ENCODE results near the gene BCAS3.
"Not testable (repeated sequence)": the region's sequence is repeated elsewhere in the genome, so short reads cannot be mapped to it uniquely, and the experiment has no call there.

The BCAS3 gene

GRCh38 chr17:60864708-60865005 is 187.0 kb downstream of the BCAS3 start:
- Histone ChIP-seq H3K36me3 (ENCODE audit: control insufficient read depth, insufficient read depth, low read length) (no peaks in the 10 kb centered on the region), H3K4ac (ENCODE audit: low read depth, low read length) (no peak overlapping the region), H4K8ac (ENCODE audit: low read depth, low read length) (no peak overlapping the region), H3K79me2 (ENCODE audit: control insufficient read depth, insufficient read depth, low read length) (no peaks in the 10 kb centered on the region), H3K4me3 (ENCODE audit: low read length) (no peak overlapping the region), H2AK5ac (ENCODE audit: low read length) (no peak overlapping the region), H2BK120ac (ENCODE audit: low read depth, low read length) (no peak overlapping the region), H4K5ac (ENCODE audit: low read length) (no peak overlapping the region), H3K4me2 (ENCODE audit: low read length) (no peak overlapping the region), H3K18ac (ENCODE audit: low read length) (no peak overlapping the region), H3K27ac (ENCODE audit: low read depth, low read length) (no peak overlapping the region), H3K56ac (ENCODE audit: low read length) (no peak overlapping the region), H3K79me1 (ENCODE audit: low read length) (no peaks in the 10 kb centered on the region), H3K27me3 (ENCODE audit: insufficient read depth, low read length, poor library complexity) (no peaks in the 10 kb centered on the region), H3K9ac (ENCODE audit: low read length) (no peak overlapping the region), H2BK15ac (replicated peaks; ENCODE audit: low read depth) (no peak overlapping the region), H3K23ac (ENCODE audit: low read length) (no peak overlapping the region), H3K4me1 (ENCODE audit: control insufficient read depth, low read depth, low read length) (no peaks in the 10 kb centered on the region), H2BK5ac (ENCODE audit: low read length) (no peak overlapping the region)
- DNase-seq: no peak
- WGBS (ENCODE audit: extremely low coverage, insufficient coverage, low lambda C conversion rate): no CpG with 5 or more reads among the region's 2 CpGs

GRCh38 chr17:60874772-60875171 is 197.1 kb downstream of the BCAS3 start:
- H4K5ac ChIP-seq (ENCODE audit: low read length): no peak overlapping the region
- H3K36me3 ChIP-seq (ENCODE audit: control insufficient read depth, insufficient read depth, low read length): no peaks in the 10 kb centered on the region
- H3K27ac ChIP-seq (ENCODE audit: low read depth, low read length): no peak overlapping the region
- no peak overlapping the region for H3K4me3 ChIP-seq (ENCODE audit: low read length)
- no peak for DNase-seq
- H3K79me1 ChIP-seq (ENCODE audit: low read length): no peaks in the 10 kb centered on the region
- H3K9ac ChIP-seq (ENCODE audit: low read length): no peak overlapping the region
- H3K4ac ChIP-seq (ENCODE audit: low read depth, low read length): no peak overlapping the region
- H2BK120ac ChIP-seq (ENCODE audit: low read depth, low read length): no peak overlapping the region
- no peak overlapping the region for H3K23ac ChIP-seq (ENCODE audit: low read length)
- no CpG with 5 or more reads among the region's 2 CpGs for WGBS (ENCODE audit: extremely low coverage, insufficient coverage, low lambda C conversion rate)
- H3K4me1 ChIP-seq (ENCODE audit: control insufficient read depth, low read depth, low read length): no peaks in the 10 kb centered on the region
- no peak overlapping the region for H3K18ac ChIP-seq (ENCODE audit: low read length)
- H2BK15ac ChIP-seq (replicated peaks; ENCODE audit: low read depth): no peak overlapping the region
- H2AK5ac ChIP-seq (ENCODE audit: low read length): no peak overlapping the region
- no peak overlapping the region for H2BK5ac ChIP-seq (ENCODE audit: low read length)
- no peaks in the 10 kb centered on the region for H3K79me2 ChIP-seq (ENCODE audit: control insufficient read depth, insufficient read depth, low read length)
- no peaks in the 10 kb centered on the region for H3K27me3 ChIP-seq (ENCODE audit: insufficient read depth, low read length, poor library complexity)
- no peak overlapping the region for H3K4me2 ChIP-seq (ENCODE audit: low read length)
- H4K8ac ChIP-seq (ENCODE audit: low read depth, low read length): no peak overlapping the region
- H3K56ac ChIP-seq (ENCODE audit: low read length): no peak overlapping the region

GRCh38 chr17:60886731-60887613 is 209.3 kb downstream of the BCAS3 start:
- not testable (repeated sequence) for H3K27me3 ChIP-seq (ENCODE audit: insufficient read depth, low read length, poor library complexity); H3K79me1 ChIP-seq (ENCODE audit: low read length); H2BK5ac ChIP-seq (ENCODE audit: low read length); H2AK5ac ChIP-seq (ENCODE audit: low read length); H3K4me1 ChIP-seq (ENCODE audit: control insufficient read depth, low read depth, low read length); H3K27ac ChIP-seq (ENCODE audit: low read depth, low read length); H3K18ac ChIP-seq (ENCODE audit: low read length); H3K79me2 ChIP-seq (ENCODE audit: control insufficient read depth, insufficient read depth, low read length); H3K36me3 ChIP-seq (ENCODE audit: control insufficient read depth, insufficient read depth, low read length); H3K9ac ChIP-seq (ENCODE audit: low read length); H3K4me2 ChIP-seq (ENCODE audit: low read length); H2BK15ac ChIP-seq (replicated peaks; ENCODE audit: low read depth); H3K4me3 ChIP-seq (ENCODE audit: low read length); H4K8ac ChIP-seq (ENCODE audit: low read depth, low read length); DNase-seq; H2BK120ac ChIP-seq (ENCODE audit: low read depth, low read length); H3K23ac ChIP-seq (ENCODE audit: low read length); H3K4ac ChIP-seq (ENCODE audit: low read depth, low read length)
- Histone ChIP-seq H4K5ac (ENCODE audit: low read length) (peak overlapping the region; percentile 71), H3K56ac (ENCODE audit: low read length) (peak overlapping the region; percentile 67)
- WGBS (ENCODE audit: extremely low coverage, insufficient coverage, low lambda C conversion rate): no CpG with 5 or more reads among the region's 39 CpGs

DNA sequence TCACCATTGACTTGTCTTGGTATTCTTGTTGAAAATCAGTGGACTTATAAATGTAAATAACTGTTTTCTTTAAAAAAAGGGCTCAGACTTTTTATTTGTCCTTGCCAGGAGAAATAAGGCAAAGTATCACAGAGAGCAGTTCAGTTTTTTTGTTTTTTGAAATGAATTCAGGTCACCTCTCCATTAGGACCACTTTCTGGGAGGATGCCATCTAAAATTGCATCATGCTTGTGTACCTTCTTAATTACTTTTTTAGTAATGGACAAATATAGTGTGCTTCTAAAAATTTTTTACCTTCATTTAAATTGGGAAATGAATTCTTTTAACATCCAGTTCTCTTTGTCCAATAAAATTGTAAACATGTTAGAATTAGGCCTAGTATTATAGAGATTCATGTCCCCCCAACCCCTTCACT is 210.0 kb downstream of the BCAS3 start:
- Histone ChIP-seq H3K18ac (ENCODE audit: low read length) (no peak overlapping the region), H2AK5ac (ENCODE audit: low read length) (no peak overlapping the region), H3K27ac (ENCODE audit: low read depth, low read length) (no peak overlapping the region), H2BK15ac (replicated peaks; ENCODE audit: low read depth) (peak overlapping the region; percentile 57), H3K79me2 (ENCODE audit: control insufficient read depth, insufficient read depth, low read length) (no peaks in the 10 kb centered on the region), H3K4me2 (ENCODE audit: low read length) (no peak overlapping the region), H3K36me3 (ENCODE audit: control insufficient read depth, insufficient read depth, low read length) (no peaks in the 10 kb centered on the region), H3K4me1 (ENCODE audit: control insufficient read depth, low read depth, low read length) (no peaks in the 10 kb centered on the region), H3K79me1 (ENCODE audit: low read length) (no peaks in the 10 kb centered on the region), H3K4ac (ENCODE audit: low read depth, low read length) (no peak overlapping the region), H3K4me3 (ENCODE audit: low read length) (no peak overlapping the region), H3K23ac (ENCODE audit: low read length) (no peak overlapping the region), H2BK5ac (ENCODE audit: low read length) (no peak overlapping the region), H3K27me3 (ENCODE audit: insufficient read depth, low read length, poor library complexity) (no peaks in the 10 kb centered on the region), H3K56ac (ENCODE audit: low read length) (peak overlapping the region; percentile 67), H3K9ac (ENCODE audit: low read length) (no peak overlapping the region), H4K5ac (ENCODE audit: low read length) (peak overlapping the region; percentile 71), H4K8ac (ENCODE audit: low read depth, low read length) (no peak overlapping the region), H2BK120ac (ENCODE audit: low read depth, low read length) (no peak overlapping the region)
- peak; percentile 4 for DNase-seq

GRCh38 chr17:60888812-60889709 is 211.4 kb downstream of the BCAS3 start:
- Histone ChIP-seq H2AK5ac (ENCODE audit: low read length) (no peak overlapping the region), H4K8ac (ENCODE audit: low read depth, low read length) (no peak overlapping the region), H3K4me1 (ENCODE audit: control insufficient read depth, low read depth, low read length) (no peaks in the 10 kb centered on the region), H3K79me1 (ENCODE audit: low read length) (no peaks in the 10 kb centered on the region), H3K4me2 (ENCODE audit: low read length) (no peak overlapping the region), H3K9ac (ENCODE audit: low read length) (no peak overlapping the region), H2BK15ac (replicated peaks; ENCODE audit: low read depth) (no peak overlapping the region), H3K79me2 (ENCODE audit: control insufficient read depth, insufficient read depth, low read length) (no peaks in the 10 kb centered on the region), H3K23ac (ENCODE audit: low read length) (no peak overlapping the region), H3K27me3 (ENCODE audit: insufficient read depth, low read length, poor library complexity) (no peaks in the 10 kb centered on the region), H4K5ac (ENCODE audit: low read length) (no peak overlapping the region), H3K27ac (ENCODE audit: low read depth, low read length) (no peak overlapping the region), H3K4me3 (ENCODE audit: low read length) (no peak overlapping the region), H2BK120ac (ENCODE audit: low read depth, low read length) (no peak overlapping the region), H2BK5ac (ENCODE audit: low read length) (no peak overlapping the region), H3K36me3 (ENCODE audit: control insufficient read depth, insufficient read depth, low read length) (no peaks in the 10 kb centered on the region), H3K18ac (ENCODE audit: low read length) (no peak overlapping the region), H3K56ac (ENCODE audit: low read length) (no peak overlapping the region), H3K4ac (ENCODE audit: low read depth, low read length) (no peak overlapping the region)
- no peak for DNase-seq
- no CpG with 5 or more reads among the region's 5 CpGs for WGBS (ENCODE audit: extremely low coverage, insufficient coverage, low lambda C conversion rate)

Measured in mesendoderm (in vitro differentiated cells).